Astrocyte (in vitro differentiated cells and primary cell): ENCODE measurements around the gene NKAPL.

Experiments used
- CTCF ChIP-seq: IDR thresholded peaks from 2 replicates; pipeline ENCODE4 v1.5.1; 2011; ENCODE audit warnings: low read depth, mild to moderate bottlenecking, inconsistent platforms, low read length, moderate library complexity; ENCODE audit not compliant: insufficient read depth
- EZH2 ChIP-seq: IDR thresholded peaks from 2 replicates; pipeline ENCODE4 v1.6.1; 2012; ENCODE audit warnings: mild to moderate bottlenecking, low read length, inconsistent platforms; ENCODE audit not compliant: insufficient read depth

GRCh38 chr6:28303570-28303969 lies 44.5 kb downstream of the NKAPL start:
- TF ChIP-seq CTCF (no peak), EZH2 (no peak)
